Measurements from ENCODE around the gene CASR. TPM values are rescaled to one million over a fixed set of nuclear protein-coding genes. Genes with fewer than 3 reads are reported as not detected.

CASR gene
- total RNA-seq, 4 donors from 2014 or later = 0.19 TPM; not detected in 3

DNA sequence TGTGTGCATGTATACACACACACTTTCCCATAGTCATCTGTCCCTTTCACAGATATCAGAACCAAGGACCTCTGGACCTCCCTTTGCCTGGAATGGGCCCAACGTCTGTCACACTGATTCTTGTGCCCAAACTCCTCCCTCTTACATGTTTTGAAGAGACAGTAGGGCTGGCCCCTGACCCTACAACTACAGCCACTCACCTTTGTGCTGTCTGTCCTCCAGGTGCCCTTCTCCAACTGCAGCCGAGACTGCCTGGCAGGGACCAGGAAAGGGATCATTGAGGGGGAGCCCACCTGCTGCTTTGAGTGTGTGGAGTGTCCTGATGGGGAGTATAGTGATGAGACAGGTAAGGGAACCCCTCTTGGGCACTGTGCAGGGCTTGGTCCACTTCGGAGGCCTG lies 98.4 kb downstream of the CASR start:
- Histone ChIP-seq H3K36me3 (no peaks in the 10 kb centered on the region), H3K4me1 (no peaks in the 10 kb centered on the region), H3K4me3 (no peak overlapping the region), H3K9me3 (no peaks in the 10 kb centered on the region), H3K27me3 (no peaks in the 10 kb centered on the region), H3K27ac (no peak overlapping the region)
- no peak for DNase-seq
- intact Hi-C loops (cut with DNase I) = no loop called here
- TF ChIP-seq, protein P1, sequence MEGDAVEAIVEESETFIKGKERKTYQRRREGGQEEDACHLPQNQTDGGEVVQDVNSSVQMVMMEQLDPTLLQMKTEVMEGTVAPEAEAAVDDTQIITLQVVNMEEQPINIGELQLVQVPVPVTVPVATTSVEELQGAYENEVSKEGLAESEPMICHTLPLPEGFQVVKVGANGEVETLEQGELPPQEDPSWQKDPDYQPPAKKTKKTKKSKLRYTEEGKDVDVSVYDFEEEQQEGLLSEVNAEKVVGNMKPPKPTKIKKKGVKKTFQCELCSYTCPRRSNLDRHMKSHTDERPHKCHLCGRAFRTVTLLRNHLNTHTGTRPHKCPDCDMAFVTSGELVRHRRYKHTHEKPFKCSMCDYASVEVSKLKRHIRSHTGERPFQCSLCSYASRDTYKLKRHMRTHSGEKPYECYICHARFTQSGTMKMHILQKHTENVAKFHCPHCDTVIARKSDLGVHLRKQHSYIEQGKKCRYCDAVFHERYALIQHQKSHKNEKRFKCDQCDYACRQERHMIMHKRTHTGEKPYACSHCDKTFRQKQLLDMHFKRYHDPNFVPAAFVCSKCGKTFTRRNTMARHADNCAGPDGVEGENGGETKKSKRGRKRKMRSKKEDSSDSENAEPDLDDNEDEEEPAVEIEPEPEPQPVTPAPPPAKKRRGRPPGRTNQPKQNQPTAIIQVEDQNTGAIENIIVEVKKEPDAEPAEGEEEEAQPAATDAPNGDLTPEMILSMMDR (IDR thresholded peaks at IDR 0.05) = no peak
- TF ChIP-seq POLR2A (IDR thresholded peaks at IDR 0.05) = no peak
- WGBS, 2 donors = 61 to 83% methylated on average over 2 of the region's 3 CpGs

DNA sequence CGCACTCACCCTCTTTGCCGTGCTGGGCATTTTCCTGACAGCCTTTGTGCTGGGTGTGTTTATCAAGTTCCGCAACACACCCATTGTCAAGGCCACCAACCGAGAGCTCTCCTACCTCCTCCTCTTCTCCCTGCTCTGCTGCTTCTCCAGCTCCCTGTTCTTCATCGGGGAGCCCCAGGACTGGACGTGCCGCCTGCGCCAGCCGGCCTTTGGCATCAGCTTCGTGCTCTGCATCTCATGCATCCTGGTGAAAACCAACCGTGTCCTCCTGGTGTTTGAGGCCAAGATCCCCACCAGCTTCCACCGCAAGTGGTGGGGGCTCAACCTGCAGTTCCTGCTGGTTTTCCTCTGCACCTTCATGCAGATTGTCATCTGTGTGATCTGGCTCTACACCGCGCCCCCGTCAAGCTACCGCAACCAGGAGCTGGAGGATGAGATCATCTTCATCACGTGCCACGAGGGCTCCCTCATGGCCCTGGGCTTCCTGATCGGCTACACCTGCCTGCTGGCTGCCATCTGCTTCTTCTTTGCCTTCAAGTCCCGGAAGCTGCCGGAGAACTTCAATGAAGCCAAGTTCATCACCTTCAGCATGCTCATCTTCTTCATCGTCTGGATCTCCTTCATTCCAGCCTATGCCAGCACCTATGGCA lies 100.5 kb downstream of the CASR start:
- no peak overlapping the region for H3K4me3 ChIP-seq
- intact Hi-C loops (cut with DNase I) = no loop called here
- DNase-seq = no peak
- no peaks in the 10 kb centered on the region for H3K4me1 ChIP-seq
- no peak overlapping the region for H3K27ac ChIP-seq
- no peaks in the 10 kb centered on the region for H3K36me3 ChIP-seq
- no peaks in the 10 kb centered on the region for H3K27me3 ChIP-seq
- no peaks in the 10 kb centered on the region for H3K9me3 ChIP-seq
- TF ChIP-seq POLR2A (IDR thresholded peaks at IDR 0.05) = no peak
- 94 to 96% methylated on average over 12 to 17 of the region's 22 CpGs for WGBS, 2 donors

DNA sequence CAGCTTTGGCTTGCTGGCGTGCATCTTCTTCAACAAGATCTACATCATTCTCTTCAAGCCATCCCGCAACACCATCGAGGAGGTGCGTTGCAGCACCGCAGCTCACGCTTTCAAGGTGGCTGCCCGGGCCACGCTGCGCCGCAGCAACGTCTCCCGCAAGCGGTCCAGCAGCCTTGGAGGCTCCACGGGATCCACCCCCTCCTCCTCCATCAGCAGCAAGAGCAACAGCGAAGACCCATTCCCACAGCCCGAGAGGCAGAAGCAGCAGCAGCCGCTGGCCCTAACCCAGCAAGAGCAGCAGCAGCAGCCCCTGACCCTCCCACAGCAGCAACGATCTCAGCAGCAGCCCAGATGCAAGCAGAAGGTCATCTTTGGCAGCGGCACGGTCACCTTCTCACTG lies 101.0 kb downstream of the CASR start:
- Histone ChIP-seq H3K36me3 (no peaks in the 10 kb centered on the region), H3K9me3 (no peaks in the 10 kb centered on the region), H3K4me3 (no peak overlapping the region), H3K27ac (no peak overlapping the region), H3K27me3 (no peaks in the 10 kb centered on the region), H3K4me1 (no peaks in the 10 kb centered on the region)
- WGBS, 2 donors = 97 to 100% methylated on average over 2 to 5 of the region's 20 CpGs
- intact Hi-C loops (cut with DNase I) = no loop called here
- no peak for TF ChIP-seq POLR2A (IDR thresholded peaks at IDR 0.05)
- TF ChIP-seq, protein P1 (IDR thresholded peaks at IDR 0.05) = no peak
- DNase-seq = no peak

DNA sequence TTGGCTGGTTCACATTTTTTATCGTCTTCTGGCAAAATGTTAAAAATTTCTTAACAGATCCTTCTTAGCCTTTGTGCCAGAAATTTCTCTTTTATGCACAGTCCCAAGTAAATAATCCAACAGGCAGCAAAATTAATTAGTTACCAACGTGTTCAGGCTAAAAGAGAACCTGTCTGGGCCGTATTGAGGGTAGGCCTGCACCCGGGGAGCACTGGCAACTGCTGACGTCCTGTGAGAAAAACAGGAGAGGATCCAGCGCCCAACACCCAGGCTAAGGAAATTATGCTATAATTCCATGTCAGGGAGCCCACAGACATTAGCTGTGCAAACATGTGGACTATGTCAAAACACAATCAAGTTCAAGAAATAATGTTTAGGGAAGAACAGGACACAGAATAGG lies 110.9 kb downstream of the CASR start:
- DNase-seq = no peak
- 27 to 37% methylated on average over 6 of the region's 6 CpGs for WGBS, 2 donors

DNA sequence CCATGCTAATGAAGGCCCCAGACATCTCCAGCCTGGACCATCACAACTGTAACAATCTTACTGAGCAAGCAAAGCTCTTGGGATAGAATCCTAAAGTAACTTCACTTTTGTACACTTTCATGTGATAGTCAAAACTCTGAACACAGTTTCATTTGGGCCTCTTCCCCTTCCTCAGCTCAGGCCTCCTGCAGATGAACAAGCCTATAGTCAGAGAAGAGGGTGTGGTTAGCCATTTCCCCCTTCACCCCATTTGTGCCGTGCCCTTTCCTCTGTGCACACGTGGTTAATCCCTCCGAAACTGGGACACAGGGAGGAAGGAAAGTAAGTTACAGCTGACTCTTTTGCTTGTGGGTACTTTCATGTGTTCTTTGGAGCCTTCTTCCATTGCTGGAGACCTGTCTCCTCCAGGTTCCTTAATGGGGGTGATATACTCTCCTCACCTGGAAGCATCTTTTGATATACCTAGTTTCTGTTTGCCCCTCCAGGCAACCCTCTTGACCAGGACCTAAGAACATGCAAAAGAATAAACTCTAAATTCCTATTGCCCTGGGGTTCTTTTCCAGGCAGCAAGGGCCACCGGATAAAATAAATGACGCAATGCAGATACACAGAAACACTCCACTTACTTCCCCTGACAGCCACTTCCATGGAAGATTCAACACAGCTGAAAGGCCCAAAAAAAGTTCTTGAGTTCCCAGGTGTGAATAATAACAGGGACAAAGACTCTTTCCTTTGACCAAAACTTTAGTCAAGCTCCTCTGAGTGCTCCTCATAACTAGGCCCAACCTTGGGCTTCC lies 112.0 kb downstream of the CASR start:
- intact Hi-C loops (cut with DNase I) = no loop called here
- peak overlapping the region; percentile 13 to 78 (median 62) for H3K27ac ChIP-seq
- no peaks in the 10 kb centered on the region for H3K27me3 ChIP-seq
- H3K36me3 ChIP-seq = no peaks in the 10 kb centered on the region
- no peak for TF ChIP-seq POLR2A (IDR thresholded peaks at IDR 0.05)
- TF ChIP-seq, protein P1 (IDR thresholded peaks at IDR 0.05) = no peak
- peaks cover 0 to 6% (median 0%) of the 10 kb centered on the region in 3 donors for H3K9me3 ChIP-seq
- peaks cover 8 to 35% (median 11%) of the 10 kb centered on the region in 3 donors for H3K4me1 ChIP-seq
- H3K4me3 ChIP-seq = no peak overlapping the region
- WGBS, 2 donors = 44 to 46% methylated on average over 5 of the region's 5 CpGs
- no peak for DNase-seq

More for the DNA sequence above, 110.9 kb downstream of the CASR start:
- H3K27ac ChIP-seq = peak overlapping the region in 3 of 4 donors; percentile 48 to 78 (median 75)
- TF ChIP-seq, protein P1 (IDR thresholded peaks at IDR 0.05) = no peak
- no peak for TF ChIP-seq POLR2A (IDR thresholded peaks at IDR 0.05)
- intact Hi-C loops (cut with DNase I) = no loop called here
- H3K27me3 ChIP-seq = no peaks in the 10 kb centered on the region
- H3K36me3 ChIP-seq = no peaks in the 10 kb centered on the region
- no peaks in the 10 kb centered on the region for H3K9me3 ChIP-seq
- no peak overlapping the region for H3K4me3 ChIP-seq
- H3K4me1 ChIP-seq = peaks cover 8 to 35% (median 11%) of the 10 kb centered on the region in 3 donors

Measured in esophagus squamous epithelium (tissue), 5 donors.